Fibroblast of mammary gland (primary cell): ENCODE measurements around the gene PHLPP2.

Experiments
- DNase-seq: peaks from one replicate; pipeline ENCODE4 v3.0.0-alpha.2; 2010; ENCODE audit warnings: low read depth
- H3K4me3 ChIP-seq: 2 replicates; pipeline ENCODE4 v1.5.1; 2011; ENCODE audit warnings: low read depth, mild to moderate bottlenecking, low read length, moderate library complexity; ENCODE audit not compliant: control insufficient read depth
- TF ChIP-seq, protein P1 (sequence below): conservative IDR thresholded peaks from 2 replicates; pipeline ENCODE4 v1.5.1; 2011; ENCODE audit warnings: low read depth, low read length, inconsistent platforms; ENCODE audit not compliant: control insufficient read depth, insufficient read depth

PHLPP2 gene

DNA sequence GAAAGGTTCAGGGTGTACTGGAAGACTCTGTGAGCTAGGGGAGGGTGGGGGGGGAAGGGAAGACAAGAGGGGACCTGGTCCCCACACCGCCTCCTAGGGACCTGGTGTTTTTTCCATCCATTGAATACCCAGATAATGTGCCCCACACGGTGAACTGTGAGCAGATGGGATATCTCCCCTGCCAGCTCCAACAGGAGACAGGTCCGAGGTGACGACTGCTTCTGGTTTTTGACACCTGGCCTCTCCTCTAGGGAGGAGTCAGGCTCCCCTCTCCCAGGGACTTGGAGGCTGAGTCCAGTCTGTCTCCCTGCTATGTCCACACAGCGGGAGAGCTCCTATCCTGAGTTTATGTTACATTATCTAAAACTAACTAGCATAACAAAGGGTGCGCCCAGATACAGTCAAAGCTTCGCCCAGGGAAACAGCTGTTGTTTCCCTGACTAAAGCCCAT is 96.7 kb downstream of the PHLPP2 start:
- TF ChIP-seq, protein P1, sequence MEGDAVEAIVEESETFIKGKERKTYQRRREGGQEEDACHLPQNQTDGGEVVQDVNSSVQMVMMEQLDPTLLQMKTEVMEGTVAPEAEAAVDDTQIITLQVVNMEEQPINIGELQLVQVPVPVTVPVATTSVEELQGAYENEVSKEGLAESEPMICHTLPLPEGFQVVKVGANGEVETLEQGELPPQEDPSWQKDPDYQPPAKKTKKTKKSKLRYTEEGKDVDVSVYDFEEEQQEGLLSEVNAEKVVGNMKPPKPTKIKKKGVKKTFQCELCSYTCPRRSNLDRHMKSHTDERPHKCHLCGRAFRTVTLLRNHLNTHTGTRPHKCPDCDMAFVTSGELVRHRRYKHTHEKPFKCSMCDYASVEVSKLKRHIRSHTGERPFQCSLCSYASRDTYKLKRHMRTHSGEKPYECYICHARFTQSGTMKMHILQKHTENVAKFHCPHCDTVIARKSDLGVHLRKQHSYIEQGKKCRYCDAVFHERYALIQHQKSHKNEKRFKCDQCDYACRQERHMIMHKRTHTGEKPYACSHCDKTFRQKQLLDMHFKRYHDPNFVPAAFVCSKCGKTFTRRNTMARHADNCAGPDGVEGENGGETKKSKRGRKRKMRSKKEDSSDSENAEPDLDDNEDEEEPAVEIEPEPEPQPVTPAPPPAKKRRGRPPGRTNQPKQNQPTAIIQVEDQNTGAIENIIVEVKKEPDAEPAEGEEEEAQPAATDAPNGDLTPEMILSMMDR: no peak

DNA sequence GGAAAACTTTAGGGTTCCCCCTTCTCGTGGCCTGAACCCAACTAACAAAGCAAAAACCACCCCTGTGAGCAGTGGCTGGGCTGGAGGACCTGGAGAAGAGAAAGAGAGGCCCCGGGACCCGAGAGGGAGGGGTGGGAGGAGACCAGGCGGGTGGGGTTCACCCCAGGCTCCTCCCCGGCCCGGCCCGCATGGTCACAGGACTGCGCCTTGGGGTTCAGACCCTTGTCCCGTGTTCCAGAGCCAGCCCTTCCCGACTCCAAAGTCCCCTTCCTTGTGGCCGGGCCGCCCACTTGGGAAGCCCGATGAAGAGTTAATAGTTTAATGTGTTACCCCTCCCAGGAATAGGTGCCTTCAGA is 97.7 kb downstream of the PHLPP2 start:
- TF ChIP-seq, protein P1: no peak
- no peak for DNase-seq
- H3K4me3 ChIP-seq: no peak overlapping the region

More for the DNA sequence above, 96.7 kb downstream of the PHLPP2 start:
- no peak for DNase-seq
- no peak overlapping the region for H3K4me3 ChIP-seq

DNA sequence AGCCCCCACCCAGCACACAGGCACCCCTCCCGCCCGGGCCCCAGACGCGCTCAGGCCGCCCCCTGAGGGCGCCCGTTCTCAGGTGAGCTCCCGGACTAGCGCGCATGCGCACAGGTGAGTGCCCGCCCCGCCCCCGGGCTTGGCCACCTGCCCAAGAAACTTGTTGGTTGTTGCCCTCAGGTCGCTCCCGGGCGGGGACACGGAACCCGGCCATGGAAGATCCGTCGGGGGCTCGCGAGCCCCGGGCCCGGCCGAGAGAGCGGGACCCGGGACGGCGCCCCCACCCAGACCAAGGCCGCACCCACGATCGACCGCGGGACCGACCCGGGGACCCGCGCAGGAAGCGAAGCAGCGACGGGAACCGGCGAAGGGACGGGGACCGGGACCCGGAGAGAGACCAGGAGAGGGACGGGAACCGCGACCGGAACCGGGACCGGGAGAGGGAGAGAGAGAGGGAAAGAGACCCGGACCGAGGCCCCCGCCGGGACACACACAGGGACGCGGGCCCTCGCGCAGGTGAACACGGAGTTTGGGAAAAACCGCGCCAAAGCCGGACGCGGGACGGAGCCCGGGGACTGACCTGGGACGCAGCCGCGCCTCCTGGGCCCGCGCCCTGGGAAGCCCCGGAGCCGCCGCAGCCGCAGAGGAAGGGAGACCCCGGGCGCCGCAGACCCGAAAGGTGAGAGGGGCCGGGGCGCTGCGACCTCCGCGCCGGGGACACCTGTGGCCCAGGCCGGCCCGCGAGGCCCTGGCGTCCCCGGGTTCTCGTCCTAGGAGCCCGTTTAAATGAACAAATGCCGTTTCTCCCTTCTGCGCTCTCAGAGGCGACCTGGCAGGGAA is 98.3 kb downstream of the PHLPP2 start, which contains the start of gene MARVELD3:
TSS of gene MARVELD3 (plus strand) at position 167 of the 840 bp plus-strand sequence. CDS start at position 213, 46 bp downstream.
- peak within 1 kb of the TSS; percentile 25 for H3K4me3 ChIP-seq
- TF ChIP-seq, protein P1: no peak
- DNase-seq: no peak

DNA sequence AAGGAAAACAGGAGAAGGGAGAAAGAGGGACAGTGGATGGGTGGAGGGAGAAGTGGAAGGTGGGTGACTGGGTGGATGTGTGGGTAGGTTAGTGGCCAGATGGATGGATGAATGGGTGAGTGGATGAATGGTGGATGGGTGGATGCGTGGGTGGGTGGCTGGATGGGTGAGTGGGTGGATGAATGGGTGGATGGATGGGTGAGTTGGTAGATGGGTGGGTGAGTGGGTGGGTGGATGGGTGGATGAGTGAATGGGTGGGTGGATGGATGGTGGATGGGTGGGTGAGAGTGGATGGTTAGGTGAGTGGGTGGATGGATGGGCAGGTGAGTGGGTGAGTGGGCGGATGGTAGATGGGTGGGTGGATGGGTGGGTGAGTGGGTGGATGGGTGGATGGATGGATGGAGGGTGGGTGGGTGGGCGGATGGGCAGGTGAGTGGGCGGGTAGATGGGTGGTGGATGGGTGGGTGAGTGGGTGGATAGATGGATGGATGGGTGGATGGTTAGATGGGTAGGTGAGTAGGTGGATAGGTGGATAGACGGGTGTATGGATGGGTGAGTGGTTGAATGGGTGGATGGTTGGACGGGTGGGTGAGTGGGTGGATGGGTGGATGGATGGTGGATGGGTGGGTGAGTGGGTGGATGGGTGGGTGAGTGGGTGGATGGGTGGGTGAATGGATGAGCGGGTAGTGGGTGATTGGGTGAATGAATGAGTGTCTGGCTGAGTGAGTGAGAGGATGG is 99.2 kb downstream of the PHLPP2 start:
- TF ChIP-seq, protein P1: no peak
- no peak overlapping the region for H3K4me3 ChIP-seq
- DNase-seq: no peak

DNA sequence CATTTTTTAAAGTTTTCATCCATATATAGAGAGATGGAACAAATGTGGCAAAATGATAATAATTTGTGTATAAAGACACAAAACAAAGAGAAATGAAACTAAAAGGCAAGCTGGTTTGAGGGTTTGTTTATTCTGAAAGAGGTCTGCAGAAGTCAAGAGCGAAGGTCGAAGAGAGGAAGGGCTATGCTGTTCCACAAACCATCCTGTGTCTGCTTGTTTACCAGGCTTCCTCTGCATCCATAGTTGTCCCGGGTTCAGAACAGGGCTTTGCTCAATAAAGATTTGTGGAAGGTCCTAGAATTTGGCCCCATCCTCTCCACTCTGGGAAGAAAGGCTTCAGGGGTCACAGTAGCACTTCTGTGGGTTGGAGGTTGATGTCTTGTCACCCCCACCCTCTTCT is 100.9 kb downstream of the PHLPP2 start:
- no peak for DNase-seq
- no peak overlapping the region for H3K4me3 ChIP-seq
- TF ChIP-seq, protein P1: no peak

DNA sequence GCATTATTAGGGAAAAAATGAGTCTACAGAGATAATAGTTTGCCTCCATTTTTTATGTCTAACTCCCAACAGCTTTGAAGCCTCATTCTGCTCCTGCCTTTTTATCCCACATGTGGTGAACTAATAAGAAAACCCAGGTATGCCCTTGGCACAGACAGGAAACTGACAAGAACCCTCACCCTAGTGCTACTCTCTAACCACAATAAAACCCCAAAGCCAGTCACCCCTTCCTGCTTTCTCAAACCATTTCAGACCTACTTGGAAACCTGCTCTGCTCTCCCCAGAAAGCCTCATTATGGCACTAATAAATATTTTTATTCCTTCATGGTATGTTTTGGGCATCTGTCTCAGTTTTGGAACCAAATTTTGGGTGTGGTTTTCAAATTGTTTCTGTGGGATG is 102.4 kb downstream of the PHLPP2 start:
- DNase-seq: no peak
- no peak overlapping the region for H3K4me3 ChIP-seq
- TF ChIP-seq, protein P1: no peak
